ENCODE measurements around the gene CERS4. TPM values are rescaled to one million over a fixed set of nuclear protein-coding genes. Genes with fewer than 3 reads are reported as not detected.
A peak's percentile ranks its signal among the peaks of the same experiment; 100 is the strongest.

The CERS4 gene
- total and polyA plus RNA-seq, 2 donors (not counting 3 experiments of a cell fraction or from before 2014, with no cell fraction given): 4.9 to 7.7 TPM

DNA sequence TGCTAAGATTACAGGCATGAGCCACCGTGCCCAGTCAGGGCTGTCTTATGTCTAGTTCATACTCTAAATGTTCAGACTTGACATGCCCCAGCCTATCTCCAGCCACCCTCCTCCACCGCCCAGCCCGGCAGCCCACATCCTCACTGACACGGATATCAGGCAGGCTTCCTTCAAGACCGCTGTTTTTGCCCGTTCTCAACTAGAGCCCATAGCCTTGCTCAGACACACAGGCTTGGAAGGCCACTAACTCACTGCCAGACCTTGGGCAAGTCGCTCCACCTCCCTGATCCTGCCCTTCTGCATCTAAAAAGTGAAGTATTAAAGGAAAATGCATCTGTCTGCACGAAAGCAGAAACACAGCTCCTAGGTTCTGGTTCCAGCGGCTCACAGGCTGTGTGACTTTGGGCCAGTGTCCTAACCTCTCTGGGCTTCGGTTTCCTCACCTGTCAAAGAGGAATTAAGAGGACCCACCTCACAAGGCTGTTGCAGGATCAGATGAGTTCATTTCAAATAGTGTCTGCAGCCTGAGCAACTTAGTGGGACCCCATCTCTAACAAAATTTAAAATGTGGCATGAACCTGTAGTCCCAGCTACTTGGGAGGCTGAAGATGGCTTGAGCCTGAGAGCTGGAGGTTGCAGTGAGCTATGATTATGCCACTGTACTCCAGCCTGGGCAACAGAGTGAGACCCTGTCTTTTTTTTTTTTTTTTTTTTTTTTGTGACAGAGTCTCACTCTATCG lies 14.5 kb upstream of the CERS4 start:
- no peaks in the 10 kb centered on the region for H3K79me2 ChIP-seq (ENCODE audit: control insufficient read depth, insufficient read depth, low read length)
- POLR2A ChIA-PET: interaction anchor here (0.6 kb wide), 1 partner anchor 35 kb away, joined by 5 read pairs; no protein-coding TSS in a partner anchor
- H3K27ac ChIP-seq (ENCODE audit: insufficient read depth, low read depth, low read length): no peak overlapping the region
- no TSS peak for BruUV-seq (replicated peaks)
- no peaks in the 10 kb centered on the region for H3K9me3 ChIP-seq (replicated peaks; ENCODE audit: control insufficient read depth, insufficient read depth, low read length)
- H3K4me1 ChIP-seq (ENCODE audit: control insufficient read depth, extremely low read depth, insufficient read depth, low read length): peaks cover 2% of the 10 kb centered on the region
- TF ChIP-seq, protein P1, sequence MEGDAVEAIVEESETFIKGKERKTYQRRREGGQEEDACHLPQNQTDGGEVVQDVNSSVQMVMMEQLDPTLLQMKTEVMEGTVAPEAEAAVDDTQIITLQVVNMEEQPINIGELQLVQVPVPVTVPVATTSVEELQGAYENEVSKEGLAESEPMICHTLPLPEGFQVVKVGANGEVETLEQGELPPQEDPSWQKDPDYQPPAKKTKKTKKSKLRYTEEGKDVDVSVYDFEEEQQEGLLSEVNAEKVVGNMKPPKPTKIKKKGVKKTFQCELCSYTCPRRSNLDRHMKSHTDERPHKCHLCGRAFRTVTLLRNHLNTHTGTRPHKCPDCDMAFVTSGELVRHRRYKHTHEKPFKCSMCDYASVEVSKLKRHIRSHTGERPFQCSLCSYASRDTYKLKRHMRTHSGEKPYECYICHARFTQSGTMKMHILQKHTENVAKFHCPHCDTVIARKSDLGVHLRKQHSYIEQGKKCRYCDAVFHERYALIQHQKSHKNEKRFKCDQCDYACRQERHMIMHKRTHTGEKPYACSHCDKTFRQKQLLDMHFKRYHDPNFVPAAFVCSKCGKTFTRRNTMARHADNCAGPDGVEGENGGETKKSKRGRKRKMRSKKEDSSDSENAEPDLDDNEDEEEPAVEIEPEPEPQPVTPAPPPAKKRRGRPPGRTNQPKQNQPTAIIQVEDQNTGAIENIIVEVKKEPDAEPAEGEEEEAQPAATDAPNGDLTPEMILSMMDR (IDR thresholded peaks at IDR 0.05; ENCODE audit: extremely low read depth in 1 of 2, insufficient read depth in 1 of 2, low read depth in 1 of 2, low read length in 2 of 2): no peak
- no peak for TF ChIP-seq POLR2AphosphoS5 (IDR thresholded peaks at IDR 0.05; ENCODE audit: insufficient read depth, low read depth, low read length)
- TF ChIP-seq JUN (IDR thresholded peaks at IDR 0.05; ENCODE audit: borderline replicate concordance, insufficient read depth, insufficient read length, low read depth): no peak
- no peak for TF ChIP-seq GATA2 (IDR thresholded peaks at IDR 0.05; ENCODE audit: insufficient read depth, insufficient read length, low read depth, low read length)
- no peak for TF ChIP-seq FOS (IDR thresholded peaks at IDR 0.05; ENCODE audit: borderline replicate concordance, insufficient read depth, low read length)
- TF ChIP-seq EZH2 (IDR thresholded peaks at IDR 0.05; ENCODE audit: borderline replicate concordance, low read depth, low read length, severe bottlenecking): no peak
- TF ChIP-seq POLR2A (IDR thresholded peaks at IDR 0.05; ENCODE audit: low read depth, low read length): no peak
- no peak for TF ChIP-seq MYC (IDR thresholded peaks at IDR 0.05; ENCODE audit: low read depth, low read length)
- TF ChIP-seq, protein P2, sequence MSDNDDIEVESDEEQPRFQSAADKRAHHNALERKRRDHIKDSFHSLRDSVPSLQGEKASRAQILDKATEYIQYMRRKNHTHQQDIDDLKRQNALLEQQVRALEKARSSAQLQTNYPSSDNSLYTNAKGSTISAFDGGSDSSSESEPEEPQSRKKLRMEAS (IDR thresholded peaks at IDR 0.05; ENCODE audit: insufficient read depth, insufficient read length): no peak
- FAIRE-seq (no peak), DNase-seq (ENCODE audit: low read depth, low spot score) (no peak)
- no peaks in the 10 kb centered on the region for H3K9me1 ChIP-seq (replicated peaks; ENCODE audit: control insufficient read depth, extremely low read depth, insufficient read depth, low read length)
- peak overlapping the region; percentile 17 for H2AFZ ChIP-seq (ENCODE audit: low read depth, low read length)
- CTCF ChIA-PET: interaction anchor here (0.6 kb wide), 1 partner anchor 10 kb away, joined by 3 read pairs; no protein-coding TSS in a partner anchor
- no peaks in the 10 kb centered on the region for H3K27me3 ChIP-seq (ENCODE audit: control insufficient read depth in 2 of 2, insufficient read depth in 2 of 2, low read length in 2 of 2)
- no peak overlapping the region for H3K4me2 ChIP-seq (ENCODE audit: insufficient read depth, low read length)
- H3K36me3 ChIP-seq (ENCODE audit: control insufficient read depth in 2 of 2, extremely low read depth in 1 of 2, insufficient read depth in 2 of 2, low read length in 2 of 2): no peaks in the 10 kb centered on the region
- no peak overlapping the region for H3K9ac ChIP-seq (replicated peaks; ENCODE audit: extremely low read depth, insufficient read depth, low read length)
- no peaks in the 10 kb centered on the region for H4K20me1 ChIP-seq (replicated peaks; ENCODE audit: control insufficient read depth, extremely low read depth, insufficient read depth, low read length)
- dilution Hi-C loops (cut with MboI; ENCODE audit: extremely low pct_ligation_motif_present, low sequenced_read_pairs): no loop called here
- intact Hi-C loops (cut with micrococcal nuclease): no loop called here
- no peak overlapping the region for H3K4me3 ChIP-seq (replicated peaks in 1 of 3; ENCODE audit: insufficient read depth in 1 of 3, low read depth in 1 of 3, low read length in 3 of 3)
